ENCODE measurements around the gene ARHGEF11.
A peak's percentile ranks its signal among the peaks of the same experiment; 100 is the strongest.

Gene ARHGEF11

DNA sequence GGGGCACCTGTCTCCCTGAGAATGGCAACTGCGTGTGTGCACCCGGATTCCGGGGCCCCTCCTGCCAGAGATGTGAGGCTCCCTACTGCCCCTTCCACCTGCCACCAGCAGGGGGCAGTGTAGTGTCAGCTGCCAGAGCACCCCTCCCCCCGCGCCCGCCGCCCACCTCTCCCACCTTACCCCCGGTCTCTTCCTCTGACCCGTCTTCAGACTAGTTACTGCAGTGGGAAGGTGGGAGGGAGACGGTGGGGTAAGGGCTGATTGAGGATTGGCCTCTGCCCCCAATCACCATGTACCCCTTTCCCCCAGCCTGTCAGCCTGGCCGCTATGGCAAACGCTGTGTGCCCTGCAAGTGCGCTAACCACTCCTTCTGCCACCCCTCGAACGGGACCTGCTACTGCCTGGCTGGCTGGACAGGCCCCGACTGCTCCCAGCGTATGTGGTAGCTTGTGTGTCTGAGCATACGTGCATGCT lies 135.2 kb downstream of the ARHGEF11 start:
- TF ChIP-seq, protein P1, sequence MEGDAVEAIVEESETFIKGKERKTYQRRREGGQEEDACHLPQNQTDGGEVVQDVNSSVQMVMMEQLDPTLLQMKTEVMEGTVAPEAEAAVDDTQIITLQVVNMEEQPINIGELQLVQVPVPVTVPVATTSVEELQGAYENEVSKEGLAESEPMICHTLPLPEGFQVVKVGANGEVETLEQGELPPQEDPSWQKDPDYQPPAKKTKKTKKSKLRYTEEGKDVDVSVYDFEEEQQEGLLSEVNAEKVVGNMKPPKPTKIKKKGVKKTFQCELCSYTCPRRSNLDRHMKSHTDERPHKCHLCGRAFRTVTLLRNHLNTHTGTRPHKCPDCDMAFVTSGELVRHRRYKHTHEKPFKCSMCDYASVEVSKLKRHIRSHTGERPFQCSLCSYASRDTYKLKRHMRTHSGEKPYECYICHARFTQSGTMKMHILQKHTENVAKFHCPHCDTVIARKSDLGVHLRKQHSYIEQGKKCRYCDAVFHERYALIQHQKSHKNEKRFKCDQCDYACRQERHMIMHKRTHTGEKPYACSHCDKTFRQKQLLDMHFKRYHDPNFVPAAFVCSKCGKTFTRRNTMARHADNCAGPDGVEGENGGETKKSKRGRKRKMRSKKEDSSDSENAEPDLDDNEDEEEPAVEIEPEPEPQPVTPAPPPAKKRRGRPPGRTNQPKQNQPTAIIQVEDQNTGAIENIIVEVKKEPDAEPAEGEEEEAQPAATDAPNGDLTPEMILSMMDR (conservative IDR thresholded peaks at IDR 0.05; ENCODE audit: low read length), result peak; percentile 89
- no peak for TF ChIP-seq EZH2phosphoT487 (IDR thresholded peaks at IDR 0.05; ENCODE audit: borderline replicate concordance)
- Histone ChIP-seq H3K79me2 (ENCODE audit: insufficient read depth, low read length) (no peaks in the 10 kb centered on the region), H4K20me1 (ENCODE audit: insufficient read depth, low read length, poor library complexity, severe bottlenecking) (no peaks in the 10 kb centered on the region), H3K9me2 (replicated peaks; ENCODE audit: low read depth, low read length) (no peaks in the 10 kb centered on the region), H3K4me2 (ENCODE audit: low read depth, low read length, poor library complexity, severe bottlenecking) (no peak overlapping the region), H3K4me1 (ENCODE audit: insufficient read depth, low read length, poor library complexity, severe bottlenecking) (peaks cover 9% of the 10 kb centered on the region), H3K27me3 (ENCODE audit: insufficient read depth, low read length, poor library complexity, severe bottlenecking) (no peaks in the 10 kb centered on the region), H3K9me3 (ENCODE audit: insufficient read depth, low read depth, low read length) (no peaks in the 10 kb centered on the region), H3K9ac (ENCODE audit: low read depth, low read length, poor library complexity, severe bottlenecking) (no peak overlapping the region), H2AFZ (ENCODE audit: low read length) (no peak overlapping the region), H3K4me3 (ENCODE audit: low read length, poor library complexity, severe bottlenecking) (no peak overlapping the region), H3K36me3 (ENCODE audit: insufficient read depth, low read length) (no peaks in the 10 kb centered on the region), H3F3A (ENCODE audit: low read depth) (no peaks in the 10 kb centered on the region)

DNA sequence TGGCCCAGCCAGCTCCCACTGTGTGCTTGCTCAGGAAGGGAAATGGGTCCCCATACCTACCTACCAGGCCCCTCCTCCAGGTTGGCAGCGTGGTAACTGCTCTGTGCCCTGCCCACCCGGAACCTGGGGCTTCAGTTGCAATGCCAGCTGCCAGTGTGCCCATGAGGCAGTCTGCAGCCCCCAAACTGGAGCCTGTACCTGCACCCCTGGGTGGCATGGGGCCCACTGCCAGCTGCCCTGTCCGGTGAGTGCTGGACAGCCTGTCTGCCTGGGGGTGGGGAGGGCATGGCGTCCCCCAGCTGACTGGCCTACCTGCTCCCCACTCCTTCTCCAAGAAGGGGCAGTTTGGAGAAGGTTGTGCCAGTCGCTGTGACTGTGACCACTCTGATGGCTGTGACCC lies 135.9 kb downstream of the ARHGEF11 start:
- H3K4me3 ChIP-seq (ENCODE audit: low read length, poor library complexity, severe bottlenecking), result no peak overlapping the region
- H3K27me3 ChIP-seq (ENCODE audit: insufficient read depth, low read length, poor library complexity, severe bottlenecking), result no peaks in the 10 kb centered on the region
- no peak overlapping the region for H3K9ac ChIP-seq (ENCODE audit: low read depth, low read length, poor library complexity, severe bottlenecking)
- H3F3A ChIP-seq (ENCODE audit: low read depth), result no peaks in the 10 kb centered on the region
- H2AFZ ChIP-seq (ENCODE audit: low read length), result no peak overlapping the region
- no peaks in the 10 kb centered on the region for H3K79me2 ChIP-seq (ENCODE audit: insufficient read depth, low read length)
- TF ChIP-seq, protein P1 (conservative IDR thresholded peaks at IDR 0.05; ENCODE audit: low read length), result no peak
- no peak for TF ChIP-seq EZH2phosphoT487 (IDR thresholded peaks at IDR 0.05; ENCODE audit: borderline replicate concordance)
- no peaks in the 10 kb centered on the region for H4K20me1 ChIP-seq (ENCODE audit: insufficient read depth, low read length, poor library complexity, severe bottlenecking)
- no peaks in the 10 kb centered on the region for H3K36me3 ChIP-seq (ENCODE audit: insufficient read depth, low read length)
- H3K4me2 ChIP-seq (ENCODE audit: low read depth, low read length, poor library complexity, severe bottlenecking), result no peak overlapping the region
- peaks cover 9% of the 10 kb centered on the region for H3K4me1 ChIP-seq (ENCODE audit: insufficient read depth, low read length, poor library complexity, severe bottlenecking)
- no peaks in the 10 kb centered on the region for H3K9me2 ChIP-seq (replicated peaks; ENCODE audit: low read depth, low read length)
- no peaks in the 10 kb centered on the region for H3K9me3 ChIP-seq (ENCODE audit: insufficient read depth, low read depth, low read length)

DNA sequence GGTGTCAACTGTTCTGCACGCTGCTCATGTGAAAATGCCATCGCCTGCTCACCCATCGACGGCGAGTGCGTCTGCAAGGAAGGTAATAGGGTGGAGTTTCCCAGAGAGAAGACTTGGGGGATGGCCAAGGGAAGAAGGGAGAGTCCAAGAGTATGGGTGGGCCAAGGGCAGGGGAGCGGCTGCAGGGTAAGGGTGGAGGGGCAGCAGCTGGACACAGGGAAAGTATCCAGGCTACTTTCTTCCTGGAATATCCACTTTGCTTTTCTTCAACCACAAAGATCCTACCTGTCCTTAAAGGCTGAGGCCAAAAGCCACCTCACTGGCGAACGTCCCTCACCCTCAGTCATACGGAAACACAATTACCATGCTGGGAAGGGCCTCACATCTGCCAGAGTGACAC lies 136.6 kb downstream of the ARHGEF11 start:
- no peaks in the 10 kb centered on the region for H3K36me3 ChIP-seq (ENCODE audit: insufficient read depth, low read length)
- H3K27me3 ChIP-seq (ENCODE audit: insufficient read depth, low read length, poor library complexity, severe bottlenecking), result no peaks in the 10 kb centered on the region
- no peaks in the 10 kb centered on the region for H4K20me1 ChIP-seq (ENCODE audit: insufficient read depth, low read length, poor library complexity, severe bottlenecking)
- no peak overlapping the region for H2AFZ ChIP-seq (ENCODE audit: low read length)
- TF ChIP-seq, protein P1 (conservative IDR thresholded peaks at IDR 0.05; ENCODE audit: low read length), result no peak
- no peak for TF ChIP-seq EZH2phosphoT487 (IDR thresholded peaks at IDR 0.05; ENCODE audit: borderline replicate concordance)
- H3K4me3 ChIP-seq (ENCODE audit: low read length, poor library complexity, severe bottlenecking), result no peak overlapping the region
- no peak overlapping the region for H3K4me2 ChIP-seq (ENCODE audit: low read depth, low read length, poor library complexity, severe bottlenecking)
- H3K9me2 ChIP-seq (replicated peaks; ENCODE audit: low read depth, low read length), result no peaks in the 10 kb centered on the region
- H3F3A ChIP-seq (ENCODE audit: low read depth), result no peaks in the 10 kb centered on the region
- no peak overlapping the region for H3K9ac ChIP-seq (ENCODE audit: low read depth, low read length, poor library complexity, severe bottlenecking)
- H3K79me2 ChIP-seq (ENCODE audit: insufficient read depth, low read length), result no peaks in the 10 kb centered on the region
- no peaks in the 10 kb centered on the region for H3K9me3 ChIP-seq (ENCODE audit: insufficient read depth, low read depth, low read length)
- peaks cover 9% of the 10 kb centered on the region for H3K4me1 ChIP-seq (ENCODE audit: insufficient read depth, low read length, poor library complexity, severe bottlenecking)
